ENCODE data around the gene RAI1. TPM values are rescaled to one million over a fixed set of nuclear protein-coding genes. Genes with fewer than 3 reads are reported as not detected.

Gene RAI1
- total and polyA plus RNA-seq, 10 of the 15 experiments (the other 5 are each of a cell fraction or from before 2014, with no cell fraction given) = 0.66 to 37.7 (median 6.0) TPM

DNA sequence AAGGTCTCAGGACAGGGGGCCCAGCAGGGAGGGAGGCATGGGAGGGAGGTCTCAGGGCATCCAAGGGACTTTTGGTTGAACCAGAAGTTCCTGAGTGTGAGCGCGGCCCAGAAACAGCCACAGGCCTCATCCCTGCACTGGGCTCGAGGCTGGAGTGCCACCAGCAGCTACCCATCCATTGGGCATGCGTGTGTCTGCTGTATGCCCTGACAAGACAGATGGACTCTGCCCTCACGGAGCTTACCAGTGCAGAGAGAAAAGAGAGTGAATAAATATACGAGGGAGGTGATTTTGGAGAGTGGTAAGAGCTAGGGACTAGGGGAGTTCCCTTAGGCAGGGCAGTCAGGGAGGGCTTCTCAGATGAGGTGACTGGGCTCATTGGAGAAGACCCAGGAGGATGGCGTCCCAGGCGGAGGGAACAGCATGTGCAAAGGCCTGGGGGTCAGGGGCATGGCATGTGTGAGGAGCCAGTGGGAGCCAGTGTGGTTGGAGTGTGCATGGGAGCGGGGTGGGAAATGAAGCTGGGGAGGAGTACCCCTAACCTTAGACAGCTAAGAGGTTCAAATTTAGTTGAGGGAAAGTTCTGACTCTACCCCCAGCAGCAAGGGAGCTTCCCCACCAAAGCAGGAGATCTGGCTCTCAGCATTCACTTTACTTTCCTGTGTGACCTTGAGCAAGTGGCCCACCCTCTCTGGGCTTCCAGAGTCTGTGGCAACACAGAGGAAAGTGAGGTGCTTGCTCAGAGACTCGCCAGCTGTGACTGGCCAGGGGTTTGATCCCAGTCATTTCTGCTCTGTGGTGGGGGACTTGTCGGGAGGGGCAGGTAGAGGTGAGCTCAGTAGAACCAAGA, 80.9 kb downstream of the RAI1 start:
- no peak overlapping the region for H2AFZ ChIP-seq (ENCODE audit: control insufficient read depth, low read depth, low read length)
- peaks cover 27% of the 10 kb centered on the region for H3K4me1 ChIP-seq (ENCODE audit: control insufficient read depth, insufficient read depth, low read length)
- no peak overlapping the region for H3K27ac ChIP-seq (ENCODE audit: control insufficient read depth, insufficient read depth)
- ATAC-seq (no peak), FAIRE-seq (no peak), DNase-seq (ENCODE audit: low read depth, low spot score) (no peak)
- no peaks in the 10 kb centered on the region for H3K9me3 ChIP-seq (replicated peaks; ENCODE audit: control insufficient read depth, insufficient read depth, low read length)
- H3K4me3 ChIP-seq = no peak overlapping the region
- ChIA-PET POLR2A (interaction anchor here (0.6 kb wide), 1 partner anchor 383 kb away, joined by 6 read pairs; no protein-coding TSS in a partner anchor), SMC1A (ENCODE audit: uncharacterized antibody, unreplicated experiment) (interaction anchor here (1.2 kb wide), 1 partner anchor 83 kb away, joined by 3 read pairs; no protein-coding TSS in a partner anchor), RAD21 (ENCODE audit: unreplicated experiment) (interaction anchor here (1.0 kb wide), 1 partner anchor 21 kb away, joined by 3 read pairs; no protein-coding TSS in a partner anchor), CTCF (no interaction called here)
- H4K20me1 ChIP-seq (ENCODE audit: control insufficient read depth, insufficient read depth) = no peaks in the 10 kb centered on the region; the same call in 1 of the 2 replicates
- in situ Hi-C loops (cut with MboI) (no loop called here), intact Hi-C loops (cut with micrococcal nuclease; ENCODE audit: unreplicated experiment) (no loop called here)
- H3K79me2 ChIP-seq (ENCODE audit: control insufficient read depth, insufficient read depth, low read length) = peaks cover 2% of the 10 kb centered on the region
- WGBS (ENCODE audit: insufficient coverage, insufficient replicate concordance, low lambda C conversion rate, missing lambda C conversion rate) = 83% methylated on average over 11 of the region's 11 CpGs
- BruUV-seq (replicated peaks) = no TSS peak
- no peaks in the 10 kb centered on the region for H3K27me3 ChIP-seq (replicated peaks in 1 of 2; ENCODE audit: control insufficient read depth in 2 of 2, insufficient read depth in 2 of 2, low read length in 1 of 2)
- TF ChIP-seq TCF7 (IDR thresholded peaks at IDR 0.05; ENCODE audit: borderline replicate concordance) (no peak), DPF2 (IDR thresholded peaks at IDR 0.05) (no peak), HDGF (IDR thresholded peaks at IDR 0.05) (no peak), GABPA (IDR thresholded peaks at IDR 0.05; ENCODE audit: low read depth) (no peak), SIN3A (IDR thresholded peaks at IDR 0.05; ENCODE audit: low read depth, low read length) (no peak), EP300 (IDR thresholded peaks at IDR 0.05; ENCODE audit: borderline replicate concordance in 1 of 2, control insufficient read depth in 1 of 2, low read depth in 2 of 2, low read length in 2 of 2) (no peak), TAF1 (IDR thresholded peaks at IDR 0.05; ENCODE audit: borderline replicate concordance, low read depth, low read length) (no peak), CHD1 (IDR thresholded peaks at IDR 0.05; ENCODE audit: low read depth, low read length) (no peak), MYB (IDR thresholded peaks at IDR 0.05; ENCODE audit: borderline replicate concordance, low read depth, low read length) (no peak), STAT3 (IDR thresholded peaks at IDR 0.05; ENCODE audit: low read depth, low read length) (no peak), ZNF24 (IDR thresholded peaks at IDR 0.05) (no peak)
- TF ChIP-seq, protein P1, sequence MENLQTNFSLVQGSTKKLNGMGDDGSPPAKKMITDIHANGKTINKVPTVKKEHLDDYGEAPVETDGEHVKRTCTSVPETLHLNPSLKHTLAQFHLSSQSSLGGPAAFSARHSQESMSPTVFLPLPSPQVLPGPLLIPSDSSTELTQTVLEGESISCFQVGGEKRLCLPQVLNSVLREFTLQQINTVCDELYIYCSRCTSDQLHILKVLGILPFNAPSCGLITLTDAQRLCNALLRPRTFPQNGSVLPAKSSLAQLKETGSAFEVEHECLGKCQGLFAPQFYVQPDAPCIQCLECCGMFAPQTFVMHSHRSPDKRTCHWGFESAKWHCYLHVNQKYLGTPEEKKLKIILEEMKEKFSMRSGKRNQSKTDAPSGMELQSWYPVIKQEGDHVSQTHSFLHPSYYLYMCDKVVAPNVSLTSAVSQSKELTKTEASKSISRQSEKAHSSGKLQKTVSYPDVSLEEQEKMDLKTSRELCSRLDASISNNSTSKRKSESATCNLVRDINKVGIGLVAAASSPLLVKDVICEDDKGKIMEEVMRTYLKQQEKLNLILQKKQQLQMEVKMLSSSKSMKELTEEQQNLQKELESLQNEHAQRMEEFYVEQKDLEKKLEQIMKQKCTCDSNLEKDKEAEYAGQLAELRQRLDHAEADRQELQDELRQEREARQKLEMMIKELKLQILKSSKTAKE (IDR thresholded peaks at IDR 0.05; ENCODE audit: low read depth, poor library complexity, severe bottlenecking) = no peak
- TF ChIP-seq, protein P2, sequence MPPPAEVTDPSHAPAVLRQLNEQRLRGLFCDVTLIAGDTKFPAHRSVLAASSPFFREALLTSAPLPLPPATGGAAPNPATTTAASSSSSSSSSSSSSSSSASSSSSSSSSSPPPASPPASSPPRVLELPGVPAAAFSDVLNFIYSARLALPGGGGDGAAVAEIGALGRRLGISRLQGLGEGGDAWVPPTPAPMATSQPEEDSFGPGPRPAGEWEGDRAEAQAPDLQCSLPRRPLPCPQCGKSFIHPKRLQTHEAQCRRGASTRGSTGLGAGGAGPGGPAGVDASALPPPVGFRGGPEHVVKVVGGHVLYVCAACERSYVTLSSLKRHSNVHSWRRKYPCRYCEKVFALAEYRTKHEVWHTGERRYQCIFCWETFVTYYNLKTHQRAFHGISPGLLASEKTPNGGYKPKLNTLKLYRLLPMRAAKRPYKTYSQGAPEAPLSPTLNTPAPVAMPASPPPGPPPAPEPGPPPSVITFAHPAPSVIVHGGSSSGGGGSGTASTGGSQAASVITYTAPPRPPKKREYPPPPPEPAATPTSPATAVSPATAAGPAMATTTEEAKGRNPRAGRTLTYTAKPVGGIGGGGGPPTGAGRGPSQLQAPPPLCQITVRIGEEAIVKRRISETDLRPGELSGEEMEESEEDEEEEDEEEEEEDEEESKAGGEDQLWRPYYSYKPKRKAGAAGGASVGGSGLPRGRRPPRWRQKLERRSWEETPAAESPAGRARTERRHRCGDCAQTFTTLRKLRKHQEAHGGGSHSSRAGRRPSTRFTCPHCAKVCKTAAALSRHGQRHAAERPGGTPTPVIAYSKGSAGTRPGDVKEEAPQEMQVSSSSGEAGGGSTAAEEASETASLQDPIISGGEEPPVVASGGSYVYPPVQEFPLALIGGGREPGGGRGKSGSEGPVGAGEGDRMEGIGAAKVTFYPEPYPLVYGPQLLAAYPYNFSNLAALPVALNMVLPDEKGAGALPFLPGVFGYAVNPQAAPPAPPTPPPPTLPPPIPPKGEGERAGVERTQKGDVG (CRISPR knock-in tag; IDR thresholded peaks at IDR 0.05) = no peak
- TF ChIP-seq, protein P3, sequence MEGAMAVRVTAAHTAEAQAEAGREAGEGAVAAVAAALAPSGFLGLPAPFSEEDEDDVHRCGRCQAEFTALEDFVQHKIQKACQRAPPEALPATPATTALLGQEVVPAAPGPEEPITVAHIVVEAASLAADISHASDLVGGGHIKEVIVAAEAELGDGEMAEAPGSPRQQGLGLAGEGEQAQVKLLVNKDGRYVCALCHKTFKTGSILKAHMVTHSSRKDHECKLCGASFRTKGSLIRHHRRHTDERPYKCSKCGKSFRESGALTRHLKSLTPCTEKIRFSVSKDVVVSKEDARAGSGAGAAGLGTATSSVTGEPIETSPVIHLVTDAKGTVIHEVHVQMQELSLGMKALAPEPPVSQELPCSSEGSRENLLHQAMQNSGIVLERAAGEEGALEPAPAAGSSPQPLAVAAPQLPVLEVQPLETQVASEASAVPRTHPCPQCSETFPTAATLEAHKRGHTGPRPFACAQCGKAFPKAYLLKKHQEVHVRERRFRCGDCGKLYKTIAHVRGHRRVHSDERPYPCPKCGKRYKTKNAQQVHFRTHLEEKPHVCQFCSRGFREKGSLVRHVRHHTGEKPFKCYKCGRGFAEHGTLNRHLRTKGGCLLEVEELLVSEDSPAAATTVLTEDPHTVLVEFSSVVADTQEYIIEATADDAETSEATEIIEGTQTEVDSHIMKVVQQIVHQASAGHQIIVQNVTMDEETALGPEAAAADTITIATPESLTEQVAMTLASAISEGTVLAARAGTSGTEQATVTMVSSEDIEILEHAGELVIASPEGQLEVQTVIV (IDR thresholded peaks at IDR 0.05; ENCODE audit: borderline replicate concordance, partially characterized antibody) = no peak
- H3K36me3 ChIP-seq (ENCODE audit: control insufficient read depth in 2 of 2, insufficient read depth in 2 of 2, low read length in 1 of 2) = peaks cover 0 to 13% of the 10 kb centered on the region in 2 experiments; a peak in 2 of 4 replicates
- H3K4me2 ChIP-seq (ENCODE audit: control insufficient read depth, insufficient read depth) = no peak overlapping the region
- H3K9ac ChIP-seq (ENCODE audit: control insufficient read depth, insufficient read depth, low read length) = no peak overlapping the region
